Heart left ventricle (tissue), 16 donors: Measurements from ENCODE around the gene CCNA2. TPM values are rescaled to one million over a fixed set of nuclear protein-coding genes. Genes with fewer than 3 reads are reported as not detected.

Experiments used
- ATAC-seq, 4 donors: fragments of 200-7000 bp; cut with Tn5 transposase; one replicate each; pipeline ENCODE4 v1.9.1; 2020 to 2022; ENCODE audit warnings: moderate library complexity in 4 of 4, mild to moderate bottlenecking in 3 of 4, moderate number of reproducible peaks in 1 of 4
- DNase-seq, 5 donors: peaks; one replicate each; pipeline ENCODE4 v3.0.0-alpha.2; 2020
- H3K27ac ChIP-seq, 12 donors: fragments of 200-600 bp; sonication (generic) in 4 of 12; one replicate each; pipeline versions ENCODE4 v1.5.0 to v1.8.0; 2016 to 2022; ENCODE audit warnings: mild to moderate bottlenecking in 2 of 12
- H3K27me3 ChIP-seq, 9 donors: fragments of 200-600 bp; sonication (generic) in 2 of 9; one replicate each; pipeline versions ENCODE4 v1.5.1 to v1.8.0; 2016 to 2022; ENCODE audit warnings: mild to moderate bottlenecking in 3 of 9
- H3K36me3 ChIP-seq, 9 donors: fragments of 200-600 bp; sonication (generic) in 2 of 9; one replicate each; pipeline versions ENCODE4 v1.5.0 to v1.8.0; 2018 to 2022; ENCODE audit warnings: mild to moderate bottlenecking in 2 of 9
- H3K4me1 ChIP-seq, 12 donors: fragments of 200-600 bp; sonication (generic) in 4 of 12; one replicate each; pipeline versions ENCODE4 v1.5.0 to v1.8.0; 2016 to 2022; ENCODE audit warnings: mild to moderate bottlenecking in 3 of 12
- H3K4me3 ChIP-seq, 12 donors: fragments of 200-600 bp; sonication (generic) in 4 of 12; one replicate each; pipeline versions ENCODE4 v1.5.0 to v1.8.0; 2017 to 2022; ENCODE audit warnings: mild to moderate bottlenecking in 9 of 12, moderate library complexity in 4 of 12
- H3K9me3 ChIP-seq, 12 donors: fragments of 200-600 bp; sonication (generic) in 4 of 12; one replicate each; pipeline versions ENCODE4 v1.5.0 to v1.8.0; 2016 to 2022; ENCODE audit warnings: mild to moderate bottlenecking in 1 of 12
- CTCF ChIP-seq, 12 donors: fragments of 200-600 bp; sonication (generic) in 4 of 12; IDR thresholded peaks; one replicate each; pipeline versions ENCODE4 v1.5.0 to v1.8.0; 2018 to 2022; ENCODE audit warnings: antibody characterized with exemption in 12 of 12, mild to moderate bottlenecking in 5 of 12
- POLR2A ChIP-seq, 2 donors: fragments of 450-650 bp; IDR thresholded peaks; one replicate each; pipeline ENCODE4 v1.6.1; 2017; ENCODE audit warnings: antibody characterized with exemption in 2 of 2, mild to moderate bottlenecking in 2 of 2, moderate library complexity in 2 of 2
- WGBS, 4 donors: extraction: QIAGEN DNeasy Blood & Tissue Kit in 2 of 4; methylation state at CpG; one replicate each; pipeline versions ENCODE4 v1.1.5 to v1.1.7; 2013 to 2018; 5-methylcytosine and 5-hydroxymethylcytosine counted together
- intact Hi-C, 10 donors: fragments of 100-400 bp; cut with DNase I; formaldehyde crosslinking; loops; one replicate each; pipeline versions ENCODE4 v1.11.1 to v1.14.2; 2022
- polyA plus RNA-seq, 2 donors: library from polyadenylated mRNA; stranded (reverse); fragments of 200-250 nt; gene quantifications; one replicate each; pipeline ENCODE4 v1.2.3, GENCODE V29; 2013
- total RNA-seq, 9 donors: library from RNA; depleted of rRNA in 2 of 9; stranded (reverse); fragments of >200 nt in 2 of 9; fragmentation: NEBNext Ultra II Directional in 3 of 9; extraction: Animal tissue kit (Norgen Biotek cat#: 25700) in 3 of 9; gene quantifications; one replicate each; pipeline versions ENCODE4 v1.1.0 to v1.2.4, GENCODE V29; 2016 to 2023
- donor health status: ischemic (EF 13 %, LVEDD 7.1; RV severe dilation, severe dysfunction).
- donor health status: healthy with polysubstance abuse.
- donor health status: DM: no; HTN: yes; CAD: no.
- donor health status: DM: no; HTN: no; CAD: no.
- donor health status: ischemic (EF 25% LVEDD 6.9; RV normal size, moderate dysfunction).
- donor health status: ischemic (EF 25% LVEDD 5.7; RV mildly dilated, moderate dysfunction).
- donor health status: healthy.
- donor health status: DM: yes; HTN: yes; CAD: no.
- donor health status: ischemic (EF 35%, LVEDD 5.7; RV mildly dilated, moderate dysfunction).
- donor health status: nonischemic (EF 11% LVEDD 7.7; RV severe dilation, severe dysfunction).
- donor health status: DM: yes; HTN: yes; CAD: no.
- donor health status: PGD.
- donor health status: ischemic (EF 29% LVEDD 5.4; RV normal size, mild dysfunction).
- donor health status: nonischemic (EF 23%, LVEDD 6.1; RV moderate dilation, normal function).

CCNA2 gene
- total and polyA plus RNA-seq, 11 donors, result 0.09 to 9.4 (median 0.40) TPM; not detected in 1

DNA sequence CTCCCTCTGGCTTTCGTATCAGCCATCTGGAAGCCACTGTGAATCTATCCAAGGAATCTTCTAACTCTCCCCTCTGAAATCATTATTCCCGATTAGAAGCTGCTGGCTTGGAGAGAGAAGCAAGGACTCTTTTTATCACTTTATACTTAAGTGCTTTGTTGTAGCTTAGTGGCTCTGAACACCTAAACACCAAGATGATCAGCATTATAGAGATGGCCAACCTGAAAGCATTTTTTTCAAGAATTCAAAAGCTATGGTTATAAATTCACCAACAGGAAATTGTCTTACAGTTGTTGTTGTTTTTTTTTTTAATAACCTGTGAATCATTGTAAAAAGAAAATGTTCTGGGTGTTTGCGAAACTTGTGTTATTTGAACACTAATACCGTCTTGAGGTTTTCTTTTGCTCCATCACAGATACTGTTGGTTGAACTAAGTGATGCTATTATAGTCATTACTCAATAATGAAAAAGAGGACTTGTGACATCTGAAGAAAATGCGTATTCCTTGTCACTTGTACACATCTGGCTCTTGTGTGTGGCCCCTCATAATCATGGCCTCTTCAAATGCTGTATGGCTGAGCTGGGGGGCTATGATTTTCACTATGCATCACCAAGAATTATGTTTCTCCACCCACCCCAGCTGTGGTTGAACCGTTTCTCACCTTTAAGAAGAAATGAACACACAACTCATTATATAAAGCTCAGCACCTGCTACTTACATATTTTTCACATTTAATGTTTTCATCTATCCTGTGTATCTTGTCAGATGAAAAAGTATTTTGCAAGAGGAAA lies 46.9 kb downstream of the CCNA2 start:
- intact Hi-C loops, result no loop called here
- DNase-seq (no peak), ATAC-seq (no peak)
- peaks cover 0 to 7% (median 0%) of the 10 kb centered on the region in 12 donors for H3K4me1 ChIP-seq
- H3K27me3 ChIP-seq, result peaks cover 0 to 3% (median 0%) of the 10 kb centered on the region in 9 donors
- no peaks in the 10 kb centered on the region for H3K36me3 ChIP-seq
- WGBS, 4 donors, result 80 to 87% (median 82%) methylated on average over 6 of the region's 6 CpGs
- H3K27ac ChIP-seq, result no peak overlapping the region
- H3K9me3 ChIP-seq, result no peaks in the 10 kb centered on the region
- no peak for TF ChIP-seq POLR2A (IDR thresholded peaks at IDR 0.05)
- TF ChIP-seq CTCF (IDR thresholded peaks at IDR 0.05), result no peak
- no peak overlapping the region for H3K4me3 ChIP-seq

DNA sequence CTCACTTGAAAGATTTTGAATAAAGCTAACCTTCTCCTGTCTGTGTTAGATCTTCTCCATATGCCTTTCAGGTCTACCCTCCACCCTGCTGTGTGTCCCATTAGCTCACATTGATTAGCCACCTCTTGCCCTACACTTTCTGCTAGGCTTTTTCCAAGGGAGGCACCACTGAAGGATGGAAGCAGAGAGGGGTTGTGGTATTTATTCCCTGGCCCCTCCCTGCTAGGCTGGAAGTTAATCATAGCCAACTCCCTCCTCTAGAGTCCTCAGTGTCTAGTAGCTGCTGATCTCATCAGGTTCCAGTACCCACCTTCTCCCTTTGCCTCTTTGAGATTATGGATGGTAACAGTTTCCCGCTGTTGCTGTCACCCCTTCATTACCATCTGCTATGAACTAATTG lies 49.8 kb downstream of the CCNA2 start:
- WGBS, 4 donors, result 73 to 90% (median 89%) methylated on average over 1 of the region's 1 CpG
- peaks cover 0 to 12% (median 0%) of the 10 kb centered on the region in 9 donors for H3K27me3 ChIP-seq
- TF ChIP-seq POLR2A (IDR thresholded peaks at IDR 0.05), result no peak
- no peak for DNase-seq
- H3K4me3 ChIP-seq, result no peak overlapping the region
- no peaks in the 10 kb centered on the region for H3K4me1 ChIP-seq
- intact Hi-C loops, result no loop called here
- H3K36me3 ChIP-seq, result no peaks in the 10 kb centered on the region
- no peaks in the 10 kb centered on the region for H3K9me3 ChIP-seq
- ATAC-seq, result no peak
- no peak overlapping the region for H3K27ac ChIP-seq

DNA sequence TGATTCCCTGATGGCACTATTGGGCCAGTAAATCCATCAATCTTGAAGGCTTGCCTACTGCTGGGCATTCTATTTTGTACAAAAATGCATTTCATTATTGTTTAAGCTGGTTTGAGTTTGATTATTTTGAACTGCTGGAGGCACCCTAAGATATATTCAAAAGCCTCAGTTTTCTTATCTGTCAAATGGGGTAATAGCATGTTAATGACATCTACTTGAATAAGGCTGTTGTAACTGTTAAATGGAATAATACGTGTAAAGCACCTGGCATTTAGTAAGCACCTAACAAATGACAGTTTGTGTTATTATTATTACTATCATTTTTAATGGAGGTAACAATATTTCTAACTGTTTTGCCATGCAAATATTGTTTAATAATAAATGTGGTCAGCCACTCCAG lies 51.8 kb downstream of the CCNA2 start:
- Histone ChIP-seq H3K36me3 (no peaks in the 10 kb centered on the region), H3K9me3 (no peaks in the 10 kb centered on the region), H3K4me1 (no peaks in the 10 kb centered on the region), H3K27ac (no peak overlapping the region), H3K4me3 (no peak overlapping the region), H3K27me3 (peaks cover 0 to 21% (median 0%) of the 10 kb centered on the region in 9 donors)
- 93 to 100% (median 98%) methylated on average over 1 of the region's 1 CpG for WGBS, 4 donors
- ATAC-seq (no peak), DNase-seq (no peak)
- intact Hi-C loops, result no loop called here
- no peak for TF ChIP-seq CTCF (IDR thresholded peaks at IDR 0.05)
- no peak for TF ChIP-seq POLR2A (IDR thresholded peaks at IDR 0.05)

DNA sequence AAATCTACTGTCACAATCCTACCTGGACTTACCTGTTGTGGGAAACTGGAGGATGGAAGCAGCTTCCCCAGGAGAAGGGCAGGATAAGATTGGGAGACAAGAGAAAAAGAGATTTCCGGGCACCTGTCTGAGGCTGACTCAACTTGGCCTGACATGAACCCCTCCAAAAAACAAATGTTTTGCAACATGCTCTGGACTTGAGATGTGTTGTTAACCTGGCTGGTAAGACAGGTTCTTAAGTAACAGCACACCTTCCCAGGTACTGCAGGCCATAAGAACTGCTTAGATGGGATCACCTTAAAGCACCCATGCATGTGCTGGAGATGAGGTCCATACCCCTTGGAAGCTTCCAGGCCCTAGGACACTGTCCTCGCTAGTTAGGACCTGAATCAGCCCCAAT lies 54.3 kb downstream of the CCNA2 start:
- H3K36me3 ChIP-seq, result no peaks in the 10 kb centered on the region
- TF ChIP-seq CTCF (IDR thresholded peaks at IDR 0.05) (no peak), POLR2A (IDR thresholded peaks at IDR 0.05) (no peak)
- H3K4me1 ChIP-seq, result peaks cover 0 to 10% (median 5%) of the 10 kb centered on the region in 12 donors
- H3K27me3 ChIP-seq, result peaks cover 4 to 42% (median 14%) of the 10 kb centered on the region in 9 donors
- H3K27ac ChIP-seq, result no peak overlapping the region
- intact Hi-C loops, result no loop called here
- no peak overlapping the region for H3K4me3 ChIP-seq
- WGBS, 4 donors, result 90 to 100% (median 97%) methylated on average over 2 of the region's 2 CpGs
- ATAC-seq, result no peak
- no peak for DNase-seq
- no peaks in the 10 kb centered on the region for H3K9me3 ChIP-seq
